HepG2 (cell line): Measurements from ENCODE around the gene CIAO2A. TPM values are rescaled to one million over a fixed set of nuclear protein-coding genes. Genes with fewer than 3 reads are reported as not detected.

Experiments used
- CEBPG ChIP-seq: IDR thresholded peaks from 2 replicates; pipeline ENCODE4 v1.6.1; 2016
- DMAP1 ChIP-seq: IDR thresholded peaks from 2 replicates; pipeline ENCODE4 v1.6.1; 2016
- ERF ChIP-seq: IDR thresholded peaks from 2 replicates; pipeline ENCODE4 v1.6.1; 2018; ENCODE audit warnings: missing biosample characterization, missing genetic modification reagents
- KAT2B ChIP-seq: fragments of 150-350 bp; IDR thresholded peaks from 2 replicates; pipeline ENCODE4 v1.6.1; 2014; ENCODE audit warnings: low read depth, low read length, borderline replicate concordance
- RERE ChIP-seq: IDR thresholded peaks from 2 replicates; pipeline ENCODE4 v1.6.1; 2016; ENCODE audit warnings: low read depth, missing genetic modification reagents, missing compliant biosample characterization
- TEAD3 ChIP-seq: optimal IDR thresholded peaks from 2 replicates; pipeline ENCODE3; 2016; ENCODE audit warnings: borderline replicate concordance
- TP53 ChIP-seq: sonication (generic); formaldehyde crosslinking; conservative IDR thresholded peaks from 2 replicates; pipeline ENCODE4 v1.4.0; 2020; ENCODE audit warnings: missing genetic modification reagents
- ZBTB20 ChIP-seq: sonication (generic); formaldehyde crosslinking; IDR thresholded peaks from 2 replicates; pipeline ENCODE4 v1.8.1; 2023; ENCODE audit warnings: missing genetic modification reagents, low read depth, mild to moderate bottlenecking, borderline replicate concordance
- ZGPAT ChIP-seq: IDR thresholded peaks from 2 replicates; pipeline ENCODE4 v1.6.1; 2016; ENCODE audit warnings: mild to moderate bottlenecking
- ZNF557 ChIP-seq: sonication (generic); formaldehyde crosslinking; IDR thresholded peaks from 2 replicates; pipeline ENCODE4 v1.4.0; 2020; ENCODE audit warnings: missing genetic modification reagents
- ZNF577 ChIP-seq: sonication (generic); formaldehyde crosslinking; IDR thresholded peaks from 2 replicates; pipeline ENCODE4 v1.4.0; 2020; ENCODE audit warnings: mild to moderate bottlenecking, low read depth, missing genetic modification reagents, borderline replicate concordance
- ZNF710 ChIP-seq: sonication (generic); formaldehyde crosslinking; IDR thresholded peaks from 2 replicates; pipeline ENCODE4 v1.5.0; 2020; ENCODE audit warnings: mild to moderate bottlenecking, missing genetic modification reagents, borderline replicate concordance
- polyA plus RNA-seq, 8 experiments: library from polyadenylated mRNA; depleted of rRNA in 3 of 8; stranded (reverse) in 7 of 8; unstranded in 1 of 8; fragments of >200 nt; fragmentation: Illumina TruSeq in 4 of 8; extraction: Trizol in 4 of 8; gene quantifications; 2 replicates each; pipeline versions ENCODE4 v1.2.1 to v1.2.3, GENCODE V29; 2011 to 2016; ENCODE audit warnings: low read depth in 4 of 8, missing spikeins in 1 of 8, mixed read lengths in 1 of 8; ENCODE audit not compliant: insufficient read depth in 1 of 8
- total RNA-seq, 5 experiments: library from RNA; depleted of rRNA; stranded (reverse); fragments of >200 nt; fragmentation: Illumina TruSeq; extraction: Trizol; gene quantifications; 2 replicates each; pipeline ENCODE4 v1.2.3, GENCODE V29; 2016; ENCODE audit warnings: low read depth in 1 of 5
- TF ChIP-seq, protein P1 (sequence below): sonication (generic); formaldehyde crosslinking; IDR thresholded peaks from 2 replicates; pipeline ENCODE4 v1.4.0; 2020; ENCODE audit warnings: mild to moderate bottlenecking, low read depth, missing genetic modification reagents
- TF ChIP-seq, protein P2 (sequence below): sonication (generic); formaldehyde crosslinking; IDR thresholded peaks from 2 replicates; pipeline ENCODE4 v1.5.1; 2020; ENCODE audit warnings: missing genetic modification reagents, mild to moderate bottlenecking, borderline replicate concordance

Gene CIAO2A
- total and polyA plus RNA-seq, 2 of the 13 experiments (the other 11 are each of a cell fraction or from before 2014, with no cell fraction given), result 83.0 to 100 TPM

GRCh38 chr15:64092075-64092820, 1.4 kb downstream of the CIAO2A start (continued):
- TF ChIP-seq, protein P1, sequence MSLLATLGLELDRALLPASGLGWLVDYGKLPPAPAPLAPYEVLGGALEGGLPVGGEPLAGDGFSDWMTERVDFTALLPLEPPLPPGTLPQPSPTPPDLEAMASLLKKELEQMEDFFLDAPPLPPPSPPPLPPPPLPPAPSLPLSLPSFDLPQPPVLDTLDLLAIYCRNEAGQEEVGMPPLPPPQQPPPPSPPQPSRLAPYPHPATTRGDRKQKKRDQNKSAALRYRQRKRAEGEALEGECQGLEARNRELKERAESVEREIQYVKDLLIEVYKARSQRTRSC, result no peak
- TF ChIP-seq TP53 (CRISPR knock-in tag) (no peak), ZNF577 (no peak), TEAD3 (CRISPR knock-in tag) (no peak), ZNF557 (CRISPR knock-in tag) (no peak), ERF (CRISPR knock-in tag) (no peak), CEBPG (CRISPR knock-in tag) (no peak), DMAP1 (CRISPR knock-in tag) (no peak), ZBTB20 (no peak), RERE (CRISPR knock-in tag) (no peak), ZNF710 (CRISPR knock-in tag) (no peak), ZGPAT (CRISPR knock-in tag) (peak; percentile 17; the same call in 1 of the 2 replicates), KAT2B (no peak)
- TF ChIP-seq, protein P2, sequence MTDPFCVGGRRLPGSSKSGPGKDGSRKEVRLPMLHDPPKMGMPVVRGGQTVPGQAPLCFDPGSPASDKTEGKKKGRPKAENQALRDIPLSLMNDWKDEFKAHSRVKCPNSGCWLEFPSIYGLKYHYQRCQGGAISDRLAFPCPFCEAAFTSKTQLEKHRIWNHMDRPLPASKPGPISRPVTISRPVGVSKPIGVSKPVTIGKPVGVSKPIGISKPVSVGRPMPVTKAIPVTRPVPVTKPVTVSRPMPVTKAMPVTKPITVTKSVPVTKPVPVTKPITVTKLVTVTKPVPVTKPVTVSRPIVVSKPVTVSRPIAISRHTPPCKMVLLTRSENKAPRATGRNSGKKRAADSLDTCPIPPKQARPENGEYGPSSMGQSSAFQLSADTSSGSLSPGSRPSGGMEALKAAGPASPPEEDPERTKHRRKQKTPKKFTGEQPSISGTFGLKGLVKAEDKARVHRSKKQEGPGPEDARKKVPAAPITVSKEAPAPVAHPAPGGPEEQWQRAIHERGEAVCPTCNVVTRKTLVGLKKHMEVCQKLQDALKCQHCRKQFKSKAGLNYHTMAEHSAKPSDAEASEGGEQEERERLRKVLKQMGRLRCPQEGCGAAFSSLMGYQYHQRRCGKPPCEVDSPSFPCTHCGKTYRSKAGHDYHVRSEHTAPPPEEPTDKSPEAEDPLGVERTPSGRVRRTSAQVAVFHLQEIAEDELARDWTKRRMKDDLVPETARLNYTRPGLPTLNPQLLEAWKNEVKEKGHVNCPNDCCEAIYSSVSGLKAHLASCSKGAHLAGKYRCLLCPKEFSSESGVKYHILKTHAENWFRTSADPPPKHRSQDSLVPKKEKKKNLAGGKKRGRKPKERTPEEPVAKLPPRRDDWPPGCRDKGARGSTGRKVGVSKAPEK (CRISPR knock-in tag), result no peak
